IPS-NIHi11 (cell line): ENCODE measurements around the gene NOS1.

Experiments
- DNase-seq: peaks from one replicate; pipeline ENCODE4 v3.0.0; 2012; ENCODE audit warnings: mixed read lengths, low spot score

The NOS1 gene

GRCh38 chr12:117171499-117172162, 189.8 kb downstream of the NOS1 start:
- DNase-seq = no peak

GRCh38 chr12:117169548-117169947, 191.9 kb downstream of the NOS1 start:
- DNase-seq = no peak

GRCh38 chr12:117168976-117169375, 192.4 kb downstream of the NOS1 start:
- DNase-seq = no peak

DNA sequence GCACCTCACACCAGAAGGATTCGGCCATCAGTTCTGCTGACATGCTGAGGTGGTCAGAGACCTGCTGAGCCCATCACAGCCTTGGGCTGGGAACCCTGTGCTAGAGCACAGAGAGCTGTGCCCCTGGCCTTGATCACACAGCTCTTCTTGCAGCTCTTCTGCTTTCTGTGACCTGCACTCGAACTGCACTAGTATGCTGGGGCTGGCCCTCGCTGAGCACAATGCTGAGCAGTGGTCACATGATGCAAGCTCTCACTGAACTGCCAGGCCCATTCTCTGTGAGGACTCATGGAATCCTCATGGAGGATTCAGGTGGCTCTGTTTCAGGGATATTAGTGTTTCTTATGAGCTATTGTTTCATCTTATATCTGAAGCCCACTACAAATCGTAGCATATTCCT, 193.7 kb downstream of the NOS1 start:
- DNase-seq = no peak

DNA sequence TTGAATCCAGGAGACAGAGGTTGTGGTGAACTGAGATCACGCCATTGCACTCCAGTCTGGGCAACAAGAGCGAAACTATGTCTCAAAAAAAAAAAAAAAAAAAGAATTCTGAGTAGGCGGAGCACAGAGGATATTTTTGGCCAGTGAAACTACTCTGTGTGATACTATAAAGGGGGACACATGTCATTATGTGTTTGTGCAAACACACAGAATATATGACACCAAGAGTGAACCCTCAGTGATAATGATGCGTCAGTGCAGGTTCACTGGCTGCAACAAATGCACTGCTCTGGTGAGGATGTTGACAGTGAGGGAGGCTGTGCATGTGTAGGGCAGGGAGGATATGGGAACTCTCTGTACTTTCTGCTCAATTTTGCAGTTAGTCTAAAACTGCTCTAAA, 195.3 kb downstream of the NOS1 start:
- no peak for DNase-seq

- no peak for DNase-seq
These were observed 196.1 kb downstream of the NOS1 start for GRCh38 chr12:117165342-117165741.

DNA sequence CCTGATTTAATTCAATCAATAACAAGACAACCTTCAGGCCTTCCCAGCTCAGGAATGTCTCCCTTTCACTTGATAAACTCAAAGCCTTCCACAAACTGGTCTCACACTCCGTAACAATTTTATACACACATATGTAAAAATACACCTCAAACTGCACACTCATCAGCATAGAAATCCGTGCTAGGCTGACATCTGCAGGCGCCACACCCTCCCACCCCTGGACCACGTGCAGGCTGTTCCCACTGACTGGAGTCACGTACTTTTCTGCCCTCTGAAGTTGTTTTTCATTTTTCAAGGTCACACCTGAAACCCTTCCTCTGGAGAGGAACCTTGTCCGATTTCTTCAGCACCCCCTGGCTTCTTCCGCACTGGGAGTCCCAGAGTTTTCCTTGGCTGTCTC, 198.8 kb downstream of the NOS1 start:
- no peak for DNase-seq

GRCh38 chr12:117162167-117162539, 199.3 kb downstream of the NOS1 start:
- no peak for DNase-seq

DNA sequence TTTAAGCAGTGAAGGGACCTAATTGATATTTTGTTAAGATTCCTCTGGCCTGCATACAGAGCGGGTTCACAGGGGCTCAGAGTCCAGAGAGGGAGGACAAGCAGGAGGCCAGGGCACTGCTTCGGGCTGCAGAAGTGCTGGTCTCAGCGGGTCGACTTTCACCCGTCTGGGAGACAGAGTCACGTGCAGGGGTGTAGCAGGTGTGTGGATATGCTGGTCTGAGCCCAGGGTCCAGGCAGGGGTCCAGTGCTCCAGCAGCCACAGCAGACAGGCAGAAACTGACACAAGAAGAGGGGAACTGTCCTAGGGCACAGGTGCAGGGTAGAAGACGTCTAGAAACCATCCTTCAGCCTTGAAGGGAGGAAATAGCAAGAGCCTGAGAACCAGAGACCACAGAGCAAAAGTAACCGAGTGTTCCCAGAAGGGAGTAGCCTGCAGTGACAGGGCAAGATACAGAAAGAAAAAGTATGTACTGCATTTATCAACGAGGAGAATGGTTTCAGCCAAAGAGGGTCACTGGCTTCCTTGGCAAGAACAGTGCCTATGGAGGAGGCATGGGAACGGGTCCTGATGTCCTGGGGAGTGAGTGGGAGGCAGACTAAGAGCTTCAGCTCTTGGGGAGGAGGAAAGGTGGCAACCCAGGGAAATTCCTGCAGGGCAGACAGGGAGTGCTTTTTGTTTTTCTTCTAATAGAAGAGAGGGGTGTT, 199.8 kb downstream of the NOS1 start:
- no peak for DNase-seq

GRCh38 chr12:117159674-117160073, 201.8 kb downstream of the NOS1 start:
- DNase-seq = no peak

GRCh38 chr12:117158911-117159553, 202.4 kb downstream of the NOS1 start:
- no peak for DNase-seq
